Prostate gland (tissue), 2 donors: ENCODE measurements around the gene MOK.

Experiments
- POLR2A ChIP-seq: fragments of 450-650 bp; IDR thresholded peaks from one replicate; pipeline ENCODE4 v1.6.1; 2016; ENCODE audit warnings: antibody characterized with exemption, mild to moderate bottlenecking
- TF ChIP-seq, protein P1 (sequence below), 4 experiments: fragments of 200-600 bp in 2 of 4; fragments of 450-650 bp in 2 of 4; sonication (generic) in 2 of 4; IDR thresholded peaks; 1 replicate in 3 of 4; 2 replicates in 1 of 4; pipeline ENCODE4 v1.5.1; 2016 to 2019; ENCODE audit warnings: antibody characterized with exemption in 4 of 4, mild to moderate bottlenecking in 2 of 4, moderate library complexity in 2 of 4

- no peak for TF ChIP-seq POLR2A
- TF ChIP-seq, protein P1, sequence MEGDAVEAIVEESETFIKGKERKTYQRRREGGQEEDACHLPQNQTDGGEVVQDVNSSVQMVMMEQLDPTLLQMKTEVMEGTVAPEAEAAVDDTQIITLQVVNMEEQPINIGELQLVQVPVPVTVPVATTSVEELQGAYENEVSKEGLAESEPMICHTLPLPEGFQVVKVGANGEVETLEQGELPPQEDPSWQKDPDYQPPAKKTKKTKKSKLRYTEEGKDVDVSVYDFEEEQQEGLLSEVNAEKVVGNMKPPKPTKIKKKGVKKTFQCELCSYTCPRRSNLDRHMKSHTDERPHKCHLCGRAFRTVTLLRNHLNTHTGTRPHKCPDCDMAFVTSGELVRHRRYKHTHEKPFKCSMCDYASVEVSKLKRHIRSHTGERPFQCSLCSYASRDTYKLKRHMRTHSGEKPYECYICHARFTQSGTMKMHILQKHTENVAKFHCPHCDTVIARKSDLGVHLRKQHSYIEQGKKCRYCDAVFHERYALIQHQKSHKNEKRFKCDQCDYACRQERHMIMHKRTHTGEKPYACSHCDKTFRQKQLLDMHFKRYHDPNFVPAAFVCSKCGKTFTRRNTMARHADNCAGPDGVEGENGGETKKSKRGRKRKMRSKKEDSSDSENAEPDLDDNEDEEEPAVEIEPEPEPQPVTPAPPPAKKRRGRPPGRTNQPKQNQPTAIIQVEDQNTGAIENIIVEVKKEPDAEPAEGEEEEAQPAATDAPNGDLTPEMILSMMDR (IDR thresholded peaks at IDR 0.05) = no peak
These were observed 46.1 kb upstream of the MOK start for GRCh38 chr14:102351023-102351422.
